ENCODE data around the gene CTNND2. TPM values are rescaled to one million over a fixed set of nuclear protein-coding genes. Genes with fewer than 3 reads are reported as not detected.
"Not testable (repeated sequence)": the region's sequence is repeated elsewhere in the genome, so short reads cannot be mapped to it uniquely, and the experiment has no call there.

CTNND2 gene
- total RNA-seq, 1 experiment from 2014 or later = not detected

GRCh38 chr5:11672385-11673085 is 231.7 kb downstream of the CTNND2 start:
- Histone ChIP-seq H3K4me3 (no peak overlapping the region), H3K9me3 (replicated peaks) (no peaks in the 10 kb centered on the region), H3K4me1 (replicated peaks) (no peaks in the 10 kb centered on the region), H3K36me3 (no peaks in the 10 kb centered on the region), H3K27me3 (replicated peaks) (no peaks in the 10 kb centered on the region), H3K27ac (no peak overlapping the region)
- no peak for DNase-seq (ENCODE audit: low read depth in 1 of 2, low spot score in 2 of 2)

GRCh38 chr5:11658376-11658775 is 245.9 kb downstream of the CTNND2 start:
- no peaks in the 10 kb centered on the region for H3K4me1 ChIP-seq (replicated peaks)

GRCh38 chr5:11656916-11657315 is 247.3 kb downstream of the CTNND2 start:
- H3K4me3 ChIP-seq = no peak overlapping the region
- DNase-seq (ENCODE audit: low read depth in 1 of 2, low spot score in 2 of 2) = no peak
- H3K36me3 ChIP-seq = no peaks in the 10 kb centered on the region
- H3K27ac ChIP-seq = no peak overlapping the region
- no peaks in the 10 kb centered on the region for H3K27me3 ChIP-seq (replicated peaks)
- H3K9me3 ChIP-seq (replicated peaks) = no peaks in the 10 kb centered on the region
- no peaks in the 10 kb centered on the region for H3K4me1 ChIP-seq (replicated peaks)

More at GRCh38 chr5:11658376-11658775, 245.9 kb downstream of the CTNND2 start:
- no peak overlapping the region for H3K27ac ChIP-seq
- H3K27me3 ChIP-seq (replicated peaks) = no peaks in the 10 kb centered on the region
- H3K4me3 ChIP-seq = no peak overlapping the region
- no peaks in the 10 kb centered on the region for H3K9me3 ChIP-seq (replicated peaks)
- no peaks in the 10 kb centered on the region for H3K36me3 ChIP-seq
- no peak for DNase-seq (ENCODE audit: low read depth in 1 of 2, low spot score in 2 of 2)

GRCh38 chr5:11655681-11656080 is 248.6 kb downstream of the CTNND2 start:
- Histone ChIP-seq H3K27me3 (replicated peaks) (no peaks in the 10 kb centered on the region), H3K4me1 (replicated peaks) (no peaks in the 10 kb centered on the region), H3K27ac (no peak overlapping the region), H3K36me3 (no peaks in the 10 kb centered on the region), H3K9me3 (replicated peaks) (no peaks in the 10 kb centered on the region), H3K4me3 (no peak overlapping the region)
- no peak for DNase-seq (ENCODE audit: low read depth in 1 of 2, low spot score in 2 of 2)

- Histone ChIP-seq H3K4me1 (replicated peaks) (no peaks in the 10 kb centered on the region), H3K4me3 (no peak overlapping the region), H3K9me3 (replicated peaks) (no peaks in the 10 kb centered on the region), H3K27ac (no peak overlapping the region), H3K27me3 (replicated peaks) (no peaks in the 10 kb centered on the region), H3K36me3 (no peaks in the 10 kb centered on the region)
- DNase-seq (ENCODE audit: low read depth in 1 of 2, low spot score in 2 of 2) = no peak
These were observed 253.3 kb downstream of the CTNND2 start for GRCh38 chr5:11650936-11651335.

- Histone ChIP-seq H3K36me3 (no peaks in the 10 kb centered on the region), H3K4me1 (replicated peaks) (no peaks in the 10 kb centered on the region), H3K27ac (no peak overlapping the region), H3K4me3 (no peak overlapping the region), H3K27me3 (replicated peaks) (no peaks in the 10 kb centered on the region), H3K9me3 (replicated peaks) (no peaks in the 10 kb centered on the region)
- DNase-seq (ENCODE audit: low read depth in 1 of 2, low spot score in 2 of 2) = no peak
These were observed 258.1 kb downstream of the CTNND2 start for GRCh38 chr5:11646141-11646540.

- DNase-seq (ENCODE audit: low read depth in 1 of 2, low spot score in 2 of 2) = no peak
- Histone ChIP-seq H3K9me3 (replicated peaks) (no peaks in the 10 kb centered on the region), H3K27me3 (replicated peaks) (no peaks in the 10 kb centered on the region), H3K36me3 (no peaks in the 10 kb centered on the region), H3K4me3 (no peak overlapping the region), H3K4me1 (replicated peaks) (no peaks in the 10 kb centered on the region), H3K27ac (no peak overlapping the region)
These were observed 261.8 kb downstream of the CTNND2 start for GRCh38 chr5:11642438-11642837.

- Histone ChIP-seq H3K36me3 (no peaks in the 10 kb centered on the region), H3K4me3 (no peak overlapping the region), H3K9me3 (replicated peaks) (no peaks in the 10 kb centered on the region), H3K27ac (no peak overlapping the region), H3K27me3 (replicated peaks) (no peaks in the 10 kb centered on the region), H3K4me1 (replicated peaks) (no peaks in the 10 kb centered on the region)
- DNase-seq (ENCODE audit: low read depth in 1 of 2, low spot score in 2 of 2) = no peak
These were observed 263.9 kb downstream of the CTNND2 start for GRCh38 chr5:11640158-11640873.

GRCh38 chr5:11622785-11623184 is 281.5 kb downstream of the CTNND2 start:
- Histone ChIP-seq H3K4me1 (replicated peaks) (no peaks in the 10 kb centered on the region), H3K36me3 (no peaks in the 10 kb centered on the region), H3K27ac (no peak overlapping the region), H3K27me3 (replicated peaks) (no peaks in the 10 kb centered on the region), H3K4me3 (no peak overlapping the region), H3K9me3 (replicated peaks) (no peaks in the 10 kb centered on the region)
- no peak for DNase-seq (ENCODE audit: low read depth in 1 of 2, low spot score in 2 of 2)

GRCh38 chr5:11620172-11620571 is 284.1 kb downstream of the CTNND2 start:
- no peaks in the 10 kb centered on the region for H3K36me3 ChIP-seq
- no peak overlapping the region for H3K27ac ChIP-seq
- no peaks in the 10 kb centered on the region for H3K27me3 ChIP-seq (replicated peaks)
- DNase-seq (ENCODE audit: low read depth in 1 of 2, low spot score in 2 of 2) = no peak
- H3K4me3 ChIP-seq = no peak overlapping the region
- H3K4me1 ChIP-seq (replicated peaks) = no peaks in the 10 kb centered on the region
- no peaks in the 10 kb centered on the region for H3K9me3 ChIP-seq (replicated peaks)

GRCh38 chr5:11619339-11620024 is 284.8 kb downstream of the CTNND2 start:
- Histone ChIP-seq H3K9me3 (replicated peaks) (no peaks in the 10 kb centered on the region), H3K27ac (no peak overlapping the region), H3K4me3 (no peak overlapping the region), H3K36me3 (no peaks in the 10 kb centered on the region), H3K27me3 (replicated peaks) (no peaks in the 10 kb centered on the region), H3K4me1 (replicated peaks) (no peaks in the 10 kb centered on the region)
- DNase-seq (ENCODE audit: low read depth in 1 of 2, low spot score in 2 of 2) = no peak

GRCh38 chr5:11617080-11617479 is 287.2 kb downstream of the CTNND2 start:
- Histone ChIP-seq H3K27ac (no peak overlapping the region), H3K4me3 (no peak overlapping the region), H3K9me3 (replicated peaks) (no peaks in the 10 kb centered on the region), H3K36me3 (no peaks in the 10 kb centered on the region), H3K4me1 (replicated peaks) (no peaks in the 10 kb centered on the region), H3K27me3 (replicated peaks) (no peaks in the 10 kb centered on the region)
- DNase-seq (ENCODE audit: low read depth in 1 of 2, low spot score in 2 of 2) = no peak

GRCh38 chr5:11616624-11617023 is 287.6 kb downstream of the CTNND2 start:
- not testable (repeated sequence) for H3K27me3 ChIP-seq (replicated peaks); H3K9me3 ChIP-seq (replicated peaks); H3K36me3 ChIP-seq; DNase-seq (ENCODE audit: low read depth in 1 of 2, low spot score in 2 of 2); H3K4me3 ChIP-seq; H3K4me1 ChIP-seq (replicated peaks); H3K27ac ChIP-seq

- Histone ChIP-seq H3K4me1 (replicated peaks) (no peaks in the 10 kb centered on the region), H3K36me3 (no peaks in the 10 kb centered on the region), H3K4me3 (no peak overlapping the region), H3K27ac (no peak overlapping the region), H3K27me3 (replicated peaks) (no peaks in the 10 kb centered on the region), H3K9me3 (replicated peaks) (no peaks in the 10 kb centered on the region)
- no peak for DNase-seq (ENCODE audit: low read depth in 1 of 2, low spot score in 2 of 2)
These were observed 293.2 kb downstream of the CTNND2 start for GRCh38 chr5:11611011-11611410.

Data from SJSA1 (cell line).